Activated CD8-positive, alpha-beta T cell treated with anti-CD3 and anti-CD28 coated beads for 36 hours (primary cell): Measurements from ENCODE around the gene SLIT3. TPM values are rescaled to one million over a fixed set of nuclear protein-coding genes. Genes with fewer than 3 reads are reported as not detected.
A peak's percentile ranks its signal among the peaks of the same experiment; 100 is the strongest.

ENCODE experiments used
- ATAC-seq: fragments of 200-7000 bp; cut with Tn5 transposase; one replicate; pipeline ENCODE4 v1.10.0; 2021; ENCODE audit warnings: mild to moderate bottlenecking, moderate library complexity
- CTCF ChIA-PET: fragments of 350-600 bp; sonication (Branson Sonifier 250); formaldehyde crosslinking; loops from one replicate; lab custom pipeline; 2021; ENCODE audit warnings: antibody characterized with exemption; lab: Charles Lee
- POLR2A ChIA-PET: fragments of 350-600 bp; sonication (Branson Sonifier 250); formaldehyde crosslinking; loops from one replicate; lab custom pipeline; 2021; ENCODE audit warnings: antibody characterized with exemption; lab: Charles Lee
- DNase-seq: peaks from one replicate; pipeline ENCODE4 v3.0.0-alpha.2; 2020
- H3K27ac Mint-ChIP-seq: one replicate; pipeline ENCODE4 v1.8.0; 2021; ENCODE audit warnings: mild to moderate bottlenecking, mixed read lengths
- H3K27me3 Mint-ChIP-seq: one replicate; pipeline ENCODE4 v1.8.0; 2021; ENCODE audit warnings: mixed read lengths
- H3K36me3 Mint-ChIP-seq: one replicate; pipeline ENCODE4 v1.8.0; 2021; ENCODE audit warnings: low read depth, mixed read lengths
- H3K4me1 Mint-ChIP-seq: one replicate; pipeline ENCODE4 v1.8.0; 2021; ENCODE audit warnings: low read depth, mixed read lengths
- H3K4me3 Mint-ChIP-seq: one replicate; pipeline ENCODE4 v1.8.0; 2021; ENCODE audit warnings: mild to moderate bottlenecking, moderate library complexity, mixed read lengths
- H3K9me3 Mint-ChIP-seq: one replicate; pipeline ENCODE4 v1.8.0; 2021; ENCODE audit warnings: mixed read lengths
- CTCF ChIP-seq: fragments of 200-600 bp; IDR thresholded peaks from one replicate; pipeline ENCODE4 v1.8.0; 2022; ENCODE audit warnings: antibody characterized with exemption, mild to moderate bottlenecking
- intact Hi-C: fragments of 100-400 bp; cut with micrococcal nuclease; formaldehyde crosslinking; loops from one replicate; pipeline ENCODE4 v1.10.0; 2022
- total RNA-seq, 2 experiments: library from RNA; stranded (reverse); gene quantifications; one replicate each; pipeline ENCODE4 v1.2.3, GENCODE V29; 2021

The SLIT3 gene
- total RNA-seq, 2 experiments from 2014 or later = 0.69 to 0.74 TPM

- Mint-ChIP-seq H3K9me3 (peaks cover 10% of the 10 kb centered on the region), H3K4me1 (peaks cover 32% of the 10 kb centered on the region), H3K27ac (peak overlapping the region; percentile 89), H3K4me3 (peak overlapping the region; percentile 55), H3K27me3 (peaks cover 8% of the 10 kb centered on the region), H3K36me3 (peaks cover 6% of the 10 kb centered on the region)
- CTCF ChIA-PET = interaction anchor here (1.2 to 2.3 kb wide), 5 partner anchors 9 to 131 kb away, joined by 3 to 6 read pairs (median 4); no protein-coding TSS in a partner anchor
- peak; percentile 53 for DNase-seq
- peak; percentile 85 for ATAC-seq
- POLR2A ChIA-PET = interaction anchor here (0.5 to 1.9 kb wide), 3 partner anchors 11 to 27 kb away, joined by 3 to 5 read pairs (median 3); no protein-coding TSS in a partner anchor
- intact Hi-C loops = loop anchor here (5.0 kb wide), 1 partner anchor 34 kb away; no protein-coding TSS in a partner anchor
- no peak for TF ChIP-seq CTCF
Observed at GRCh38 chr5:168836603-168837231, 464.2 kb downstream of the SLIT3 start.

- ChIA-PET POLR2A (interaction anchor here (1.0 kb wide), 1 partner anchor 10 kb away, joined by 4 read pairs; no protein-coding TSS in a partner anchor), CTCF (no interaction called here)
- H3K9me3 Mint-ChIP-seq = peaks cover 10% of the 10 kb centered on the region
- peaks cover 6% of the 10 kb centered on the region for H3K36me3 Mint-ChIP-seq
- ATAC-seq = no peak
- intact Hi-C loops = no loop called here
- peaks cover 4% of the 10 kb centered on the region for H3K27me3 Mint-ChIP-seq
- peaks cover 31% of the 10 kb centered on the region for H3K4me1 Mint-ChIP-seq
- TF ChIP-seq CTCF = no peak
- no peak for DNase-seq
- H3K27ac Mint-ChIP-seq = no peak overlapping the region
- H3K4me3 Mint-ChIP-seq = no peak overlapping the region
Observed at GRCh38 chr5:168833936-168834335, 467.0 kb downstream of the SLIT3 start.

GRCh38 chr5:168833383-168833782, 467.6 kb downstream of the SLIT3 start:
- TF ChIP-seq CTCF = no peak
- POLR2A ChIA-PET = interaction anchor here (1.0 kb wide), 1 partner anchor 10 kb away, joined by 4 read pairs; no protein-coding TSS in a partner anchor
- no peak overlapping the region for H3K27ac Mint-ChIP-seq

GRCh38 chr5:168832308-168832707, 468.6 kb downstream of the SLIT3 start:
- peaks cover 18% of the 10 kb centered on the region for H3K4me1 Mint-ChIP-seq
- ChIA-PET POLR2A (no interaction called here), CTCF (no interaction called here)
- TF ChIP-seq CTCF = no peak
- H3K27me3 Mint-ChIP-seq = no peaks in the 10 kb centered on the region
- H3K4me3 Mint-ChIP-seq = no peak overlapping the region
- no peak overlapping the region for H3K27ac Mint-ChIP-seq
- intact Hi-C loops = no loop called here
- H3K36me3 Mint-ChIP-seq = peaks cover 3% of the 10 kb centered on the region
- H3K9me3 Mint-ChIP-seq = peaks cover 6% of the 10 kb centered on the region
- DNase-seq (no peak), ATAC-seq (no peak)

More at GRCh38 chr5:168833383-168833782, 467.6 kb downstream of the SLIT3 start:
- Mint-ChIP-seq H3K9me3 (peaks cover 6% of the 10 kb centered on the region), H3K4me1 (peaks cover 27% of the 10 kb centered on the region), H3K36me3 (peaks cover 3% of the 10 kb centered on the region), H3K27me3 (no peaks in the 10 kb centered on the region), H3K4me3 (no peak overlapping the region)
- no peak for DNase-seq
- CTCF ChIA-PET = no interaction called here
- ATAC-seq = no peak
- intact Hi-C loops = no loop called here

- Mint-ChIP-seq H3K27me3 (no peaks in the 10 kb centered on the region), H3K4me1 (peaks cover 9% of the 10 kb centered on the region), H3K27ac (no peak overlapping the region), H3K9me3 (peaks cover 3% of the 10 kb centered on the region), H3K4me3 (no peak overlapping the region), H3K36me3 (peaks cover under 1% of the 10 kb centered on the region)
- no peak for ATAC-seq
- ChIA-PET POLR2A (interaction anchor here (0.6 kb wide), 1 partner anchor 43 kb away, joined by 3 read pairs; no protein-coding TSS in a partner anchor), CTCF (no interaction called here)
- DNase-seq = no peak
- no peak for TF ChIP-seq CTCF
- intact Hi-C loops = no loop called here
Observed at GRCh38 chr5:168831383-168831782, 469.6 kb downstream of the SLIT3 start.
